ENCODE results near the gene ADCYAP1. TPM values are rescaled to one million over a fixed set of nuclear protein-coding genes. Genes with fewer than 3 reads are reported as not detected.

ADCYAP1 gene
- total and polyA plus RNA-seq, 7 donors = 0.92 to 5.6 (median 1.7) TPM; not detected in 2

GRCh38 chr18:944440-944839, 39.8 kb downstream of the ADCYAP1 start:
- H3K9me3 ChIP-seq = no peaks in the 10 kb centered on the region
- no peaks in the 10 kb centered on the region for H3K27me3 ChIP-seq
- no peaks in the 10 kb centered on the region for H3K4me1 ChIP-seq
- 5 to 41% methylated on average over 1 of the region's 1 CpG for WGBS, 2 donors
- no peaks in the 10 kb centered on the region for H3K36me3 ChIP-seq
- H3K27ac ChIP-seq = no peak overlapping the region
- TF ChIP-seq POLR2A (IDR thresholded peaks at IDR 0.05) (no peak), EP300 (IDR thresholded peaks at IDR 0.05) (no peak), CTCF (IDR thresholded peaks at IDR 0.05) (no peak), POLR2AphosphoS5 (IDR thresholded peaks at IDR 0.05) (no peak)
- intact Hi-C loops (cut with DNase I) = no loop called here
- DNase-seq = no peak
- H3K4me3 ChIP-seq = no peak overlapping the region

- Histone ChIP-seq H3K27ac (no peak overlapping the region), H3K36me3 (no peaks in the 10 kb centered on the region), H3K4me3 (no peak overlapping the region), H3K9me3 (no peaks in the 10 kb centered on the region), H3K4me1 (no peaks in the 10 kb centered on the region), H3K27me3 (no peaks in the 10 kb centered on the region)
- WGBS, 2 donors = 72 to 79% methylated on average over 9 of the region's 9 CpGs
- DNase-seq = no peak
- intact Hi-C loops (cut with DNase I) = no loop called here
- no peak for TF ChIP-seq EP300 (IDR thresholded peaks at IDR 0.05)
- no peak for TF ChIP-seq POLR2A (IDR thresholded peaks at IDR 0.05)
- TF ChIP-seq CTCF (IDR thresholded peaks at IDR 0.05) = no peak
- TF ChIP-seq POLR2AphosphoS5 (IDR thresholded peaks at IDR 0.05) = no peak
Measured at GRCh38 chr18:949724-950631, 45.3 kb downstream of the ADCYAP1 start.

- Histone ChIP-seq H3K9me3 (no peaks in the 10 kb centered on the region), H3K4me1 (no peaks in the 10 kb centered on the region), H3K27me3 (no peaks in the 10 kb centered on the region), H3K27ac (no peak overlapping the region), H3K36me3 (no peaks in the 10 kb centered on the region), H3K4me3 (no peak overlapping the region)
- TF ChIP-seq POLR2AphosphoS5 (IDR thresholded peaks at IDR 0.05) = no peak
- 64 to 71% methylated on average over 5 of the region's 5 CpGs for WGBS, 2 donors
- intact Hi-C loops (cut with DNase I) = no loop called here
- no peak for DNase-seq
Measured at GRCh38 chr18:950882-951495, 46.3 kb downstream of the ADCYAP1 start.

- no peak overlapping the region for H3K27ac ChIP-seq
- no peaks in the 10 kb centered on the region for H3K4me1 ChIP-seq
- H3K4me3 ChIP-seq = no peak overlapping the region
- H3K27me3 ChIP-seq = no peaks in the 10 kb centered on the region
- TF ChIP-seq EP300 (IDR thresholded peaks at IDR 0.05) = no peak
- no peak for TF ChIP-seq POLR2A (IDR thresholded peaks at IDR 0.05)
- TF ChIP-seq POLR2AphosphoS5 (IDR thresholded peaks at IDR 0.05) = no peak
- TF ChIP-seq CTCF (IDR thresholded peaks at IDR 0.05) = no peak
- WGBS, 2 donors = 36 to 49% methylated on average over 6 of the region's 6 CpGs
- no peaks in the 10 kb centered on the region for H3K9me3 ChIP-seq
- intact Hi-C loops (cut with DNase I) = no loop called here
- no peaks in the 10 kb centered on the region for H3K36me3 ChIP-seq
- DNase-seq = no peak
Measured at GRCh38 chr18:955384-956066, 50.9 kb downstream of the ADCYAP1 start.

GRCh38 chr18:957829-958228, 53.2 kb downstream of the ADCYAP1 start:
- Histone ChIP-seq H3K9me3 (no peaks in the 10 kb centered on the region), H3K4me3 (no peak overlapping the region), H3K4me1 (peaks cover 0 to 7% (median 2%) of the 10 kb centered on the region in 4 donors), H3K36me3 (no peaks in the 10 kb centered on the region), H3K27ac (no peak overlapping the region), H3K27me3 (no peaks in the 10 kb centered on the region)
- DNase-seq = no peak
- intact Hi-C loops (cut with DNase I) = no loop called here
- no peak for TF ChIP-seq CTCF (IDR thresholded peaks at IDR 0.05)
- no peak for TF ChIP-seq POLR2AphosphoS5 (IDR thresholded peaks at IDR 0.05)
- TF ChIP-seq POLR2A (IDR thresholded peaks at IDR 0.05) = no peak
- no peak for TF ChIP-seq EP300 (IDR thresholded peaks at IDR 0.05)
- WGBS, 2 donors = 41 to 70% methylated on average over 5 of the region's 5 CpGs

Data from sigmoid colon (tissue), 7 donors.